OCI-LY1 (cell line): Measurements from ENCODE around the gene TGM1.
A peak's percentile ranks its signal among the peaks of the same experiment; 100 is the strongest.

ENCODE experiments used
- H2AFZ ChIP-seq: fragments of 200-600 bp; sonication (generic), shearing (Covaris generic); 2 replicates; pipeline ENCODE4 v1.6.0; 2014; ENCODE audit warnings: antibody characterized with exemption, mild to moderate bottlenecking, low read length
- H3F3A ChIP-seq: fragments of 200-600 bp; sonication (generic), shearing (Covaris generic); 2 replicates; pipeline ENCODE4 v1.6.0; 2014; ENCODE audit warnings: mild to moderate bottlenecking, antibody characterized with exemption, low read length, moderate library complexity; ENCODE audit not compliant: insufficient read depth
- H3K27ac ChIP-seq: fragments of 200-600 bp; sonication (generic); 2 replicates; pipeline ENCODE4 v1.5.1; 2014; ENCODE audit warnings: low read length, mixed run types, mild to moderate bottlenecking, low read depth; ENCODE audit not compliant: poor library complexity, severe bottlenecking
- H3K27me3 ChIP-seq: fragments of 200-600 bp; sonication (generic); 2 replicates; pipeline ENCODE4 v1.6.0; 2014; ENCODE audit warnings: antibody characterized with exemption, mild to moderate bottlenecking, low read length, moderate library complexity; ENCODE audit not compliant: insufficient read depth
- H3K36me3 ChIP-seq: fragments of 200-600 bp; sonication (generic); 2 replicates; pipeline ENCODE4 v1.6.1; 2014; ENCODE audit warnings: mild to moderate bottlenecking, antibody characterized with exemption, low read length, moderate library complexity, mixed read lengths; ENCODE audit not compliant: insufficient read depth
- H3K4me1 ChIP-seq: fragments of 200-600 bp; sonication (generic); 2 replicates; pipeline ENCODE4 v1.5.1; 2014; ENCODE audit warnings: mild to moderate bottlenecking, low read length, moderate library complexity; ENCODE audit not compliant: insufficient read depth, severe bottlenecking
- H3K4me2 ChIP-seq: fragments of 200-600 bp; sonication (generic), shearing (Covaris generic); 2 replicates; pipeline ENCODE4 v1.6.1; 2014; ENCODE audit warnings: low read length
- H3K4me3 ChIP-seq: fragments of 200-600 bp; sonication (generic); 2 replicates; pipeline ENCODE4 v1.5.1; 2014; ENCODE audit warnings: low read length, low read depth, mild to moderate bottlenecking, mixed read lengths; ENCODE audit not compliant: poor library complexity, severe bottlenecking
- H3K79me2 ChIP-seq: fragments of 200-600 bp; shearing (Covaris generic); 2 replicates; pipeline ENCODE4 v1.6.1; 2016; ENCODE audit warnings: mixed run types, low read length, mixed read lengths; ENCODE audit not compliant: insufficient read depth
- H3K9ac ChIP-seq: fragments of 200-600 bp; sonication (generic), shearing (Covaris generic); 2 replicates; pipeline ENCODE4 v1.6.1; 2014; ENCODE audit warnings: mild to moderate bottlenecking, low read length, mixed read lengths
- H3K9me2 ChIP-seq: fragments of 200-600 bp; sonication (generic), shearing (Covaris generic); 2 replicates; pipeline ENCODE4 v1.6.1; 2014; ENCODE audit warnings: low read depth, mild to moderate bottlenecking, low read length, mixed read lengths
- H3K9me3 ChIP-seq: fragments of 200-600 bp; shearing (Covaris generic); 2 replicates; pipeline ENCODE4 v1.6.1; 2014; ENCODE audit warnings: low read length, mixed read lengths
- H4K20me1 ChIP-seq: fragments of 200-600 bp; sonication (generic), shearing (Covaris generic); 2 replicates; pipeline ENCODE4 v1.6.0; 2016; ENCODE audit warnings: mild to moderate bottlenecking, low read length; ENCODE audit not compliant: insufficient read depth
- CTCF ChIP-seq: fragments of 200-600 bp; sonication (generic), shearing (Covaris generic); IDR thresholded peaks from 2 replicates; pipeline ENCODE4 v1.5.1; 2017; ENCODE audit warnings: mild to moderate bottlenecking, antibody characterized with exemption, low read length, moderate library complexity, mixed read lengths
- EZH2 ChIP-seq: fragments of 200-600 bp; sonication (generic), shearing (Covaris generic); IDR thresholded peaks from 2 replicates; pipeline ENCODE4 v1.8.0; 2017; ENCODE audit warnings: borderline replicate concordance, mixed run types, mild to moderate bottlenecking, antibody characterized with exemption, low read length, moderate library complexity, mixed read lengths

The TGM1 gene

DNA sequence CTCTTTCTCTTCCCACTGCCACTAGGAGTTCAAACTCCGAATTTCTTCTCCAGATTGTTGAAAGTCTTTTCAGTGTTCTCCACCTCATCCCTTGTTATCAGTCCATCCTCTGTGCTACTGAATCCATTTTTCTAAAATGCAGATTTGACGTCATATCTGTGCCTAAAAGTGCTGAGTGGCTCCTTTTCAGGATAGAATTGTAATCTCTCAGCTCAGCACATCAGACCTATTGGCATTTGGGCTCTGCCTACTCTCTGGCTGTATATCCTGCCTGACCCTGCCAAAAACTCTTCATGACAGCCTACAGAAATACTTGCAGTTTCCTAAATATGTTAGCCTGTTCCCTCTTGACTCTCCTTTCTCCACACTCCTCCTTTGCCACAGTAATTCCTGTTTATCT, 9.5 kb upstream of the TGM1 start:
- H2AFZ ChIP-seq = no peak overlapping the region
- no peaks in the 10 kb centered on the region for H3K27me3 ChIP-seq
- H3K4me1 ChIP-seq = peaks cover 46% of the 10 kb centered on the region
- TF ChIP-seq EZH2 = no peak
- no peak for TF ChIP-seq CTCF
- H3K9me3 ChIP-seq = no peaks in the 10 kb centered on the region
- H3F3A ChIP-seq = no peaks in the 10 kb centered on the region
- no peaks in the 10 kb centered on the region for H4K20me1 ChIP-seq
- no peaks in the 10 kb centered on the region for H3K36me3 ChIP-seq
- no peaks in the 10 kb centered on the region for H3K9me2 ChIP-seq
- peak overlapping the region; percentile 60; the same call in 1 of the 2 replicates for H3K9ac ChIP-seq
- H3K27ac ChIP-seq = peak overlapping the region; percentile 63
- peak overlapping the region; percentile 67 for H3K4me3 ChIP-seq
- H3K79me2 ChIP-seq = no peaks in the 10 kb centered on the region
- H3K4me2 ChIP-seq = peak overlapping the region; percentile 69

DNA sequence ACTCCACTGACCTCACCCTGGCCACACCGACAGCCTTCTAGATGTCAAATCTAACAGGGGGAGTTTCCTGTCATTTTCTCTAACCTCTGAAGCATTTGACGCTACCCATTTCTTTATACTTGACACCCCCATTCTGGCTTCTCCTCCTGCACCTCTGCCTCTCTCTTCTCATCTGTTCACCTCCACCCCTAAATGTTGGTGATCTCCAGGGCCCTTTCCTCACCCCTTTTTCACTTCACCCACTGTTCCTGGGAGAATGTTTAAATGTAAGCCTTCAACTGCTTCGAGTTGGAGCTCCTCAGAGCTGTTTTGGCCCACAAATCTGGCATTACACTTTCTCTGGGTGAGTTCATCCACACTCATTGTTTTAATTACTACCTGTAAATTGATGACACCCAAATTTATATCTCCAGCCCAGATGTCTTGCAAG, 8.9 kb upstream of the TGM1 start:
- Histone ChIP-seq H3K9me2 (no peaks in the 10 kb centered on the region), H3K9ac (peak overlapping the region; percentile 60)

GRCh38 chr14:24271134-24271833, 8.3 kb upstream of the TGM1 start, which contains the start of gene RABGGTA:
Gene RABGGTA, minus strand, starts transcription at chr14:24271597. Its CDS starts 482 bp downstream, at chr14:24271115.
- H3K79me2 ChIP-seq = no peaks in the 10 kb centered on the region
- no peaks in the 10 kb centered on the region for H3K9me2 ChIP-seq
- no peaks in the 10 kb centered on the region for H3F3A ChIP-seq
- no peaks in the 10 kb centered on the region for H3K9me3 ChIP-seq
- peak within 1 kb of the TSS; percentile 82 for H3K9ac ChIP-seq
- peak within 1 kb of the TSS; percentile 69 for H3K4me2 ChIP-seq
- no peaks in the 10 kb centered on the region for H3K27me3 ChIP-seq
- peak within 1 kb of the TSS; percentile 67 for H3K4me3 ChIP-seq
- H2AFZ ChIP-seq = no peak within 1 kb of the TSS
- TF ChIP-seq EZH2 = no peak
- peak; percentile 83 for TF ChIP-seq CTCF
- peak within 1 kb of the TSS; percentile 71 for H3K27ac ChIP-seq
- peaks cover 44% of the 10 kb centered on the region for H3K4me1 ChIP-seq
- H3K36me3 ChIP-seq = 0 out of 2 replicates have a peak, but pooled peaks cover 3% of the 10 kb centered on the region
- H4K20me1 ChIP-seq = no peaks in the 10 kb centered on the region

More for the DNA sequence above, 8.9 kb upstream of the TGM1 start:
- Histone ChIP-seq H2AFZ (no peak overlapping the region), H3F3A (no peaks in the 10 kb centered on the region), H3K27me3 (no peaks in the 10 kb centered on the region), H3K36me3 (no peaks in the 10 kb centered on the region), H3K4me2 (peak overlapping the region; percentile 69), H4K20me1 (no peaks in the 10 kb centered on the region), H3K4me1 (peaks cover 44% of the 10 kb centered on the region), H3K79me2 (no peaks in the 10 kb centered on the region), H3K27ac (peak overlapping the region; percentile 63), H3K4me3 (peak overlapping the region; percentile 67), H3K9me3 (no peaks in the 10 kb centered on the region)
- TF ChIP-seq EZH2 (no peak), CTCF (no peak)
